HUES48 (cell line): ENCODE results near the gene SMAD4.
"Not testable (repeated sequence)": the region's sequence is repeated elsewhere in the genome, so short reads cannot be mapped to it uniquely, and the experiment has no call there.

Experiments
- H3K27ac ChIP-seq: one replicate; pipeline ENCODE4 v1.7.0; 2013; ENCODE audit warnings: low read depth, low read length, inconsistent platforms
- H3K27me3 ChIP-seq: 2 replicates; pipeline ENCODE4 v1.6.1; 2013; ENCODE audit warnings: mild to moderate bottlenecking, low read length; ENCODE audit not compliant: control insufficient read depth, insufficient read depth
- H3K36me3 ChIP-seq: 2 replicates; pipeline ENCODE4 v1.6.1; 2013; ENCODE audit warnings: low read length; ENCODE audit not compliant: control insufficient read depth, insufficient read depth
- H3K4me1 ChIP-seq: 2 replicates; pipeline ENCODE4 v1.6.1; 2013; ENCODE audit warnings: mild to moderate bottlenecking, low read length; ENCODE audit not compliant: control insufficient read depth, insufficient read depth
- H3K4me3 ChIP-seq: 2 replicates; pipeline ENCODE4 v1.5.1; 2013; ENCODE audit warnings: mild to moderate bottlenecking, low read depth, low read length
- H3K9ac ChIP-seq: 2 replicates; pipeline ENCODE4 v1.6.1; 2013; ENCODE audit warnings: mild to moderate bottlenecking, low read depth, low read length, moderate library complexity
- H3K9me3 ChIP-seq: 2 replicates; pipeline ENCODE4 v1.6.1; 2013; ENCODE audit warnings: low read length; ENCODE audit not compliant: control insufficient read depth, insufficient read depth

The SMAD4 gene

DNA sequence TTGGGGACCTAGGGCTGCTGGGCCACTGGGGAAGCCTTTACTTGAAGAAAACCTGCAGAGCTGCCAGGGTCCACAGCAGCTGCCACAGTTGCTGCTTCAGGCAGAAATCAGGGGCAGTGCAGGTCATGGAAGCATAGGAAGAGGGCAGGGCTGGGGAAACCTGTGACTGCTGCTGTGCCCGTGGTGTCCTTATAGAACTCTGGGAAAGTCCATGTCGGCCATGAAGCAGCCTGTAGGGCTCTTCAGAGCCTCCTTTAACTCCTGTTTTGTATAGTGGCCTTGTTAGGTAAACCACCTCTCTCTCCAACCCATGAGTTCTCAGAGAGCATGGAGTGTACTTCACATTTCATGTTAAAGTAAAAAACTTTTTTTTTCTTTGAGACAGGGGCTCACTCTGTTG is 62.1 kb downstream of the SMAD4 start:
- peaks cover 8% of the 10 kb centered on the region; the same call in 1 of the 2 replicates for H3K9me3 ChIP-seq
- no peak overlapping the region for H3K4me3 ChIP-seq
- no peaks in the 10 kb centered on the region for H3K36me3 ChIP-seq
- H3K27me3 ChIP-seq = no peaks in the 10 kb centered on the region
- H3K4me1 ChIP-seq = no peaks in the 10 kb centered on the region
- H3K27ac ChIP-seq = no peak overlapping the region
- no peak overlapping the region for H3K9ac ChIP-seq

DNA sequence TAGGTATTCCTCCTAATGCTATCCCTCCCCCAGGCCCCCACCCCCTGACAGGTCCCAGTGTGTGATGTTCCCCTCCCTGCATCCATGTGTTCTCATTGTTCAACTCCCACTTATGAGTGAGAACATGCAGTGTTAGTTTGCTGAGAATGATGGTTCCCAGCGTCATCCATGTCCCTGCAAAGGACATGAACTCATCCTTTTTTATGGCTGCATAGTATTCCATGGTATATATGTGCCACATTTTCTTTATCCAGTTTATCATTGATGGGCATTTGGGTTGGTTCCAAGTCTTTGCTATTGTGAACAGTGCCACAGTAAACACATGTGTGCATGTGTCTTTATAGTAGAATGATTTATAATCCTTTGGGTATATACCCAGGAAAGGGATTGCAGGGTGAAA is 63.0 kb downstream of the SMAD4 start:
- H3K36me3 ChIP-seq, H3K4me1 ChIP-seq, H3K9me3 ChIP-seq: not testable (repeated sequence)

DNA sequence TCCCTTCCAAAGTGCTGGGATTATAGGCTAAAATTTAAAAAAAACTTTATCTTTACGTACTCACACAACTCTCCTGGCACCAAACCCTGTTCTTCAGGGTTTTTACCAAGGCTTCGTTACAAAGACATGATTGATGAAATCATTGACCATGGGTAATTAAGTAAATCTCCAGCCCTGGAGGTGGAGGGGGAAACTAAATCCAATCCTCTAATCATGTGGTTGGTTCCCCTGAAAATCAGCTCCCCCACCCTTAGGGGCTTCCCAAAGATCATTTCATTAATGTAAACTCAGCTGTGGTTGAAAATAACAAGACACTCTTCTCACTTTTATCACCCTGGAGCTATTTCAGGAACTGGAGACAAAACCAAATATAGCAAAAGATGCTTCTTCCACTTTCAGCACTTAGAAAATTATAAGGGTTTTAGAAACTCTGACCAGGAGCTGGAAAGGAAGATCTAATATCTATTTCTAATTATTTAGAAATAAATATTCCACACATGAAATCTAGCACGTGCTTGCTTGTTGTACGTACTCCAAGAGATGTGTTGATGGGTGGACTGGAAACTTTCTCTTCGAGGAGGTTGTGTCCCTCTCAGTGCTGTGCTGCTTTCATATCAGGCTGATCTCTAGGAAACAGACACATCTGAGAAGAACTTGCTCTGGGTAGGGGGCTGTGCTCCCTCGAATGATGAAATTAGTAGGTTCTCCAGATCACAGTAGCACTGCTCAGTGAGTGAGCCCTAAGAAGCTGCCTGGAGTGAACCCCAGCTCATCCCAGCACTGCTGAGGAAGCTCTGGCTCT is 67.2 kb downstream of the SMAD4 start:
- no peak overlapping the region for H3K27ac ChIP-seq

More for the DNA sequence above, 63.0 kb downstream of the SMAD4 start:
- H3K9ac ChIP-seq, H3K27ac ChIP-seq, H3K4me3 ChIP-seq, H3K27me3 ChIP-seq: not testable (repeated sequence)

DNA sequence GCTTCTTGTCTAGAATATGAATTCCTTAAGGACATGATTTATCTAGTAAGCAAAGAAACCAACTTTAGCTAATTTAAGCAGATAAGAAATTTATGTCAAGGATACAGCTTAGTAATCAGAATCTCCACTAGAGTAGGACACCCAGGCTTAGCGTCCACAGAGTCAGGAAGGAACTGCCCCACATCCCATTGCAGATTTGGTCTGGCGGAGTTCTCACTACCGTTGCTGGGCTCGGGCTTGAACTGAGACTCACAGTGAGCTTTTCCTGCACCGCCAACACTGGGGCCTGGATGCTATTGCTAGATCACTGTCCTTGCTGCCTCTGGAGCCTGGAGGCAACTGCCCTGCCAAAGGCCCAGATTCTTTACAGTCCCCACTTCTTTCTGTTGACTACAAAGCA is 68.1 kb downstream of the SMAD4 start:
- H3K27ac ChIP-seq = no peak overlapping the region
- no peaks in the 10 kb centered on the region for H3K9me3 ChIP-seq
- H3K9ac ChIP-seq = no peak overlapping the region
- no peaks in the 10 kb centered on the region for H3K4me1 ChIP-seq
- no peaks in the 10 kb centered on the region for H3K36me3 ChIP-seq
- H3K4me3 ChIP-seq = no peak overlapping the region
- no peaks in the 10 kb centered on the region for H3K27me3 ChIP-seq

More for the DNA sequence above, 67.2 kb downstream of the SMAD4 start:
- Histone ChIP-seq H3K36me3 (no peaks in the 10 kb centered on the region), H3K27me3 (no peaks in the 10 kb centered on the region), H3K9me3 (no peaks in the 10 kb centered on the region), H3K9ac (no peak overlapping the region), H3K4me1 (no peaks in the 10 kb centered on the region), H3K4me3 (no peak overlapping the region)

DNA sequence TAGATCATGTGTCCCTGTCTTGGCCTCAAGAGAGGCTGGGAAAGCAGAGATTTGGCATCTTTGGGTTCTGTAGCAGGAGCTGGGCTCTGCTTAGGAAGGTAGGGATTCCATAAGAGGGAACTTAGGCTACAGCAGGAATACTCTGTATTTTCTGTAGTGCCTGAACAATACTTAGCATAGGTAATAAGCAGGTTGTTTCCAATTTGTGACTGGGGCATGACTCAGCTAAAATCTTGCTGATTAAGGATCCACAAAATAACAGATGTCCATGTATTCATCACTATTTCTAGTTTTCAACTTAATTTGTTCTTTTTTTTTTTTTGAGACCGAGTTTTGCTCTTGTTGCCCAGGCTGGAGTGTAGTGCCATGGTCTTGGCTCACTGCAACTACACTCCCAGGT is 68.5 kb downstream of the SMAD4 start:
- no peaks in the 10 kb centered on the region for H3K27me3 ChIP-seq
- no peaks in the 10 kb centered on the region for H3K4me1 ChIP-seq
- no peak overlapping the region for H3K4me3 ChIP-seq
- no peak overlapping the region for H3K9ac ChIP-seq
- no peak overlapping the region for H3K27ac ChIP-seq
- H3K36me3 ChIP-seq = no peaks in the 10 kb centered on the region
- H3K9me3 ChIP-seq = no peaks in the 10 kb centered on the region

DNA sequence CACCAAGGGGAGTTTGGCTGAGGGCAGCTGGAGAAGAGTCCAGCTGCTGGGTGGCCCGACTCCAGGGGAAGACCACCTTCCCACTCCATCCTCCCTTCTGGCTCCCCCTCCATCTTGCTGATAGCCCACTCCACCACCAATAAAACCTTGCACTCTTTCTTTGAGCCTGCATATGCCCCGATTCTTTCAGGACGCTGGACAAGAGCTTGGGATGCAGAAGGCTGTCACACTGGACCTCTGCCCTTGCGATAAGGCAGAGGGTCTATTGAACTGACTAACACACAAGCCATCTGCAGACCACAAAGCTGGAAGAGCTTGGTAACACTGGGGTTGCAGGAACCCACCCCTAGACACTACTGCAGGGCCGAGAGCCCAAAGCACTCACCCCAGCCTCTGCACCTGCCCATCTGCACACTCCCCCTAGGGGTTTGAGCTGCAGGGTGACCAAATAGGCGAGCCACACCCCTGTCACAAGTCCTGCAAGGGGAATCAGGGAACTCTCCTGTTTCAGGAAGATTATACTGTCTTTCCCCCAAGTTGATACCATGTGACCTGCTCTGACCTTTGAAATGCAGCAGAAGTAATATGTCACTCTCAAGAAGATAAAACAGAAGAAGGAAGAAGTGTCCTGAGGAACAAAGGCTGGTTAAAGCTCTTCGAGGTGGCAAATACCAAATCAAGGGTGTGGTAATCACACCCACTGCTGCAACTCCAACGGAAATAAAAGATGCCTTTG is 70.5 kb downstream of the SMAD4 start:
- H3K27me3 ChIP-seq = no peaks in the 10 kb centered on the region
- no peak overlapping the region for H3K9ac ChIP-seq
- no peak overlapping the region for H3K4me3 ChIP-seq
- no peak overlapping the region for H3K27ac ChIP-seq
- no peaks in the 10 kb centered on the region for H3K9me3 ChIP-seq
- no peaks in the 10 kb centered on the region for H3K36me3 ChIP-seq
- no peaks in the 10 kb centered on the region for H3K4me1 ChIP-seq

DNA sequence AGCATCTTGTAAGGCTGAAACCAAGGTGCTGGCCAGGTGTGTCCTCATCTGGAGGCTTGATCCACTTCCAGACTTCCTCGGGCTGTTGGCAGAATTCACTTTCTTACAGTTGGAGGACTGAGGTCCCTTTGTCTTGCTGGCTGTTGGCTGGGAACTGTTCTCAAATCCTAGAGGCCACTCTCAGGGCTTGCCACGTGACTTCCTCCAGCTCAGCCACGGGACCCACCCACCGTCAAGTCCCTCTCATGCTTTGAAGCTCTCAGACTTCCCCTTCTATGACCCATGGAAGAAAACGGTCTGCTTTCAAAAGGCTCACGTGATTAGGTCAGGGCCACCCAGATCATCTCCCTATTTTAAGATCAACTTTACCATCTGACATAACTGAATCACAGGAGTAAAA is 77.1 kb downstream of the SMAD4 start:
- Histone ChIP-seq H3K4me3 (no peak overlapping the region), H3K9ac (no peak overlapping the region), H3K36me3 (no peaks in the 10 kb centered on the region), H3K27me3 (no peaks in the 10 kb centered on the region), H3K27ac (no peak overlapping the region), H3K9me3 (no peaks in the 10 kb centered on the region), H3K4me1 (no peaks in the 10 kb centered on the region)

DNA sequence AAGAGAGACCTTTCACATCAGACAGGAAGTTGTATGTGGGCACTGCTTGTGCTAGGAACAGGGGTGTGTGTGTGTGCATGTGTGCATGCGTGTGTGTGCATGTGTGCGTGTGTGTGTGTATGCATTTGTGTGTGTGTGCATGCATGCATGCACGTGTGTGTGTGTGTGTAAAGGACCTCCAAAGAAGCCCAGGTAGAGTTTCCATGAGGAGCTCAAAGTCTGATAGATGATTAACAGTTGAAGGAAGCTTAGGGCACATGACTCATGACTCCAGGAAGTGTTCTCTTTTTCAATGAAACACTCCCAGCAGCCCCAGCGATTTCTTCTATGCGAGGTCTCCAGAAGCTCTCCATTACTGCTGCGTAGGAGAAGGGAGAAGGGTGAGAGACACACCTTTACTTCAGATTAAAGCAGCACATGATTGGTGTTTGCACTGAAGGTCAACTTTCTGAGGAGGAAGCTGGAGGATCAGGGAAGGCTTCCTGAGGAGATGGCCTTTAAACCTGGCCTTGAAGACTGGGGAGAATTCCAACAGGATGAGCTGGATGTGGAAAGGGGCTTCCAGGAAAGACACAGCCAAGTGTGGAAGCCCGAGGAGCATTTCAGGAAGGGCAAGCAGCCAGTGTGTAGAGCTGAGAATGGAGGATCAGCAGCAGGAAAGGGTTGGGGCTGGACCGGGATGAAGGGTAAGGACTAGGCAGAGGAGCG is 77.7 kb downstream of the SMAD4 start:
- Histone ChIP-seq H3K9ac (no peak overlapping the region), H3K4me3 (no peak overlapping the region), H3K27me3 (no peaks in the 10 kb centered on the region), H3K9me3 (no peaks in the 10 kb centered on the region), H3K36me3 (no peaks in the 10 kb centered on the region), H3K4me1 (no peaks in the 10 kb centered on the region), H3K27ac (no peak overlapping the region)

DNA sequence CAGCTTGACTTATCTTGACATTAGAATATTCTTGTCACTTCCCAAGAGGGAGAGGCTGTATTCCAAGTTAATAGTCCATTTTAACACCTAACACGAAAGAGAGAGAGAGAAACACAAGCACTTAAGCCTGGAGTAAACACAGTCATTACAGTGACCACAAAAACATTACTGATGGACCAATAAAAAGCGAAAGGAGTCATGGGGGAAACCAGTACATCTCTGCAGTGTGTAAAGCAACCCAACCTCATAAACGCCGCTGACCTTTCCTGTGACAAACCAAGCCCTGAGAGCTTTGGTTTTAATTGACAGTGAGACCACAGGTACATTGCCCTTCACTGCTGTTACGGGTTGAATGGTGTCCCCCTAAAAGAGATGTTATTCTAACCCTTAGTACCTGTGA is 78.3 kb downstream of the SMAD4 start:
- Histone ChIP-seq H3K9ac (no peak overlapping the region), H3K27ac (no peak overlapping the region), H3K27me3 (no peaks in the 10 kb centered on the region), H3K9me3 (no peaks in the 10 kb centered on the region), H3K36me3 (no peaks in the 10 kb centered on the region), H3K4me1 (no peaks in the 10 kb centered on the region), H3K4me3 (no peak overlapping the region)

DNA sequence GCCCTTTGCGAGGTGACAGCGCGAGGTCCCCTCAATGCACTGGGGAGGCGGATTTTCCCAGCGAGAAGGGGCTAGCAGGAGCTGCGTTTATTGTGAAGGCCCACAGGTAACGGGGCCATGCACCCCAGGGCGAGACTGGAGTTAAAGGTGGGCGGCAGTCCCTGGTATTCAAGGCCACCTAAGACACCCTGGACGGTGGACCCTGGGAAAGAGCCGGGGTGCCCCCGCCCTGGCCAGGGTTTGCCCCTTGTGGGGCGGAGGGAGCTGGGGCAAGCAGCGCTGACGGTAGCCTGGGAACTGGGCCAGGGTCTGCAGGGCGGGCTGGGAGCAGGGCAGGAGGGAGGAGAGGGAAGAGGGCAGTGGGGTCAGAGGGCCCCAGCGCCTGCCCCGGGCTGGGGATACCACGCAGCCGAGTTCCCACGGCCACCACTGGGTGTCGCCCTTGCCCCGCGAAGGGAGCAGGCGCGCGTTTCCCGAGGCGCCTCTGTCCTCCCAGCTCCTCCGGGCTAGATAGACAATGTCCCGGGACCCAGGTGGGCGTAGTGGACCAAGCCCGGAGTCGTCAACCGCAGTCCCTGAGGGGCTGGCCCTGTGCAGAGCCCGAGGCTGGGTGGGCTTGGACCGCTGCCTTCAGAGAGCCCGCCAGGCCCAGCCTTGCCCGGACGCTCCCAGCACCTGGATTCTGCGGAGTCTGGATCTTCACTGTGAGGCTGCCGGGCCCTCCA is 80.2 kb downstream of the SMAD4 start:
- Histone ChIP-seq H3K36me3 (no peaks in the 10 kb centered on the region), H3K9me3 (no peaks in the 10 kb centered on the region), H3K9ac (no peak overlapping the region), H3K4me3 (no peak overlapping the region), H3K4me1 (no peaks in the 10 kb centered on the region), H3K27ac (no peak overlapping the region), H3K27me3 (no peaks in the 10 kb centered on the region)
